HepG2 (cell line): ENCODE results near the gene POLH. TPM values are rescaled to one million over a fixed set of nuclear protein-coding genes. Genes with fewer than 3 reads are reported as not detected.

Experiments
- AKNA ChIP-seq: sonication (generic); formaldehyde crosslinking; IDR thresholded peaks from 2 replicates; pipeline ENCODE4 v1.4.0; 2020; ENCODE audit warnings: missing genetic modification reagents, borderline replicate concordance
- DDIT3 ChIP-seq: sonication (generic); formaldehyde crosslinking; IDR thresholded peaks from 2 replicates; pipeline ENCODE4 v1.4.0; 2020; ENCODE audit warnings: mild to moderate bottlenecking, missing genetic modification reagents
- ERF ChIP-seq: IDR thresholded peaks from 2 replicates; pipeline ENCODE4 v1.6.1; 2018; ENCODE audit warnings: missing biosample characterization, missing genetic modification reagents
- KDM1A ChIP-seq: IDR thresholded peaks from 2 replicates; pipeline ENCODE4 v1.6.1; 2016; ENCODE audit warnings: missing compliant biosample characterization
- LCORL ChIP-seq, 2 experiments: fragments of 450-650 bp in 1 of 2; sonication (generic) in 1 of 2; formaldehyde crosslinking in 1 of 2; IDR thresholded peaks; 2 replicates each; pipeline versions ENCODE4 v1.5.0 to v1.6.1; 2017 to 2020; ENCODE audit warnings: antibody characterized with exemption in 1 of 2, missing genetic modification reagents in 1 of 2
- NFKB2 ChIP-seq: sonication (generic); formaldehyde crosslinking; IDR thresholded peaks from 2 replicates; pipeline ENCODE4 v1.4.0; 2020; ENCODE audit warnings: missing genetic modification reagents, borderline replicate concordance
- PTBP1 ChIP-seq: fragments of 200-400 bp; formaldehyde crosslinking; IDR thresholded peaks from 2 replicates; pipeline ENCODE4 v1.6.1; 2018; ENCODE audit warnings: low read length, low read depth; ENCODE audit not compliant: poor library complexity, severe bottlenecking
- RNF219 ChIP-seq: sonication (generic); formaldehyde crosslinking; IDR thresholded peaks from 2 replicates; pipeline ENCODE4 v1.5.0; 2020; ENCODE audit warnings: mild to moderate bottlenecking, missing genetic modification reagents
- SATB2 ChIP-seq: sonication (generic); formaldehyde crosslinking; IDR thresholded peaks from 2 replicates; pipeline ENCODE4 v1.5.0; 2020; ENCODE audit warnings: missing genetic modification reagents
- SP4 ChIP-seq: sonication (generic); formaldehyde crosslinking; IDR thresholded peaks from 2 replicates; pipeline ENCODE4 v1.8.1; 2023; ENCODE audit warnings: mild to moderate bottlenecking, missing genetic modification reagents
- ZBTB1 ChIP-seq: sonication (generic); formaldehyde crosslinking; IDR thresholded peaks from 2 replicates; pipeline ENCODE4 v1.4.0; 2020; ENCODE audit warnings: missing genetic modification reagents, borderline replicate concordance
- ZNF280B ChIP-seq: sonication (generic); formaldehyde crosslinking; IDR thresholded peaks from 2 replicates; pipeline ENCODE4 v1.5.0; 2020; ENCODE audit warnings: missing genetic modification reagents, mild to moderate bottlenecking, borderline replicate concordance
- polyA plus RNA-seq, 8 experiments: library from polyadenylated mRNA; depleted of rRNA in 3 of 8; stranded (reverse) in 7 of 8; unstranded in 1 of 8; fragments of >200 nt; fragmentation: Illumina TruSeq in 4 of 8; extraction: Trizol in 4 of 8; gene quantifications; 2 replicates each; pipeline versions ENCODE4 v1.2.1 to v1.2.3, GENCODE V29; 2011 to 2016; ENCODE audit warnings: low read depth in 4 of 8, missing spikeins in 1 of 8, mixed read lengths in 1 of 8; ENCODE audit not compliant: insufficient read depth in 1 of 8
- total RNA-seq, 5 experiments: library from RNA; depleted of rRNA; stranded (reverse); fragments of >200 nt; fragmentation: Illumina TruSeq; extraction: Trizol; gene quantifications; 2 replicates each; pipeline ENCODE4 v1.2.3, GENCODE V29; 2016; ENCODE audit warnings: low read depth in 1 of 5
- TF ChIP-seq, protein P1 (sequence below): sonication (generic); formaldehyde crosslinking; IDR thresholded peaks from 2 replicates; pipeline ENCODE4 v1.4.0; 2020; ENCODE audit warnings: missing genetic modification reagents, borderline replicate concordance
- TF ChIP-seq, protein P2 (sequence below): sonication (generic); formaldehyde crosslinking; IDR thresholded peaks from 2 replicates; pipeline ENCODE4 v1.4.0; 2020; ENCODE audit warnings: missing genetic modification reagents

Gene POLH
- total and polyA plus RNA-seq, 2 of the 13 experiments (the other 11 are each of a cell fraction or from before 2014, with no cell fraction given), result 11.6 to 25.0 TPM

DNA sequence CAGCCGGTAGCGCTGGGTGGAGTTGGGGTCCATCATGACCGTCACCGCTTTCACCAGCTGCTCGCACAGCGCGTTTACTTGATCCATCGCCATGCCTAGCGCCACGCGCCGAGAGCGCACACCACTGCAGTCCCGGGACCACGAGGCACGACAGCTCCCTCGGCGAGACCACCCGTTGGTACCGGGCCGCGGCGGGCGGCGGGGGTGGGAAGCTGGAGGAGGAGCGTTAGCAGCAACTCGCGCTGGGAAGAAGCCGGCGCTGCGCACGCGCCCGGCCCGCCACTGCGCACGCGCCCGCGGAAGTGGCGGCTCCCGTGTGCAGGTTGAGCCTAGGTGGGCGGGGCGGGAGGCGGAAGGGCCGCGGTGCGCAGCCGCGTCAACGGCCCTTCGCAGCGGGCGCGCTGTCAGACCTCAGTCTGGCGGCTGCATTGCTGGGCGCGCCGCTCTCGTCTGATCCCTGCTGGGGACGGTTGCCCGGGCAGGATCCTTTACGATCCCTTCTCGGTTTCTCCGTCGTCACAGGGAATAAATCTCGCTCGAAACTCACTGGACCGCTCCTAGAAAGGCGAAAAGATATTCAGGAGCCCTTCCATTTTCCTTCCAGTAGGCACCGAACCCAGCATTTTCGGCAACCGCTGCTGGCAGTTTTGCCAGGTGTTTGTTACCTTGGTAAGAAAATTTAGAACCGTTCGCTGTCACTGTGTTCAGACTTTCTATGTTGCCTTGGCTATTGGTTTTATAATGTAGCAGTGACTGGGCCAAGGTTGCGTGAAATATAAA, at the start of gene POLH, which contains the start of gene XPO5 (continued):
- TF ChIP-seq ZNF280B (CRISPR knock-in tag), result peak; percentile 92
- TF ChIP-seq ERF (CRISPR knock-in tag), result peak; percentile 97
- TF ChIP-seq LCORL (IDR thresholded peaks at IDR 0.05), result no peak
- TF ChIP-seq LCORL (CRISPR knock-in tag; IDR thresholded peaks at IDR 0.05), result peak; percentile 81
- TF ChIP-seq SP4, result peak; percentile 96
- no peak for TF ChIP-seq ZBTB1 (CRISPR knock-in tag)
- TF ChIP-seq SATB2 (CRISPR knock-in tag), result peak; percentile 90
- TF ChIP-seq, protein P1, sequence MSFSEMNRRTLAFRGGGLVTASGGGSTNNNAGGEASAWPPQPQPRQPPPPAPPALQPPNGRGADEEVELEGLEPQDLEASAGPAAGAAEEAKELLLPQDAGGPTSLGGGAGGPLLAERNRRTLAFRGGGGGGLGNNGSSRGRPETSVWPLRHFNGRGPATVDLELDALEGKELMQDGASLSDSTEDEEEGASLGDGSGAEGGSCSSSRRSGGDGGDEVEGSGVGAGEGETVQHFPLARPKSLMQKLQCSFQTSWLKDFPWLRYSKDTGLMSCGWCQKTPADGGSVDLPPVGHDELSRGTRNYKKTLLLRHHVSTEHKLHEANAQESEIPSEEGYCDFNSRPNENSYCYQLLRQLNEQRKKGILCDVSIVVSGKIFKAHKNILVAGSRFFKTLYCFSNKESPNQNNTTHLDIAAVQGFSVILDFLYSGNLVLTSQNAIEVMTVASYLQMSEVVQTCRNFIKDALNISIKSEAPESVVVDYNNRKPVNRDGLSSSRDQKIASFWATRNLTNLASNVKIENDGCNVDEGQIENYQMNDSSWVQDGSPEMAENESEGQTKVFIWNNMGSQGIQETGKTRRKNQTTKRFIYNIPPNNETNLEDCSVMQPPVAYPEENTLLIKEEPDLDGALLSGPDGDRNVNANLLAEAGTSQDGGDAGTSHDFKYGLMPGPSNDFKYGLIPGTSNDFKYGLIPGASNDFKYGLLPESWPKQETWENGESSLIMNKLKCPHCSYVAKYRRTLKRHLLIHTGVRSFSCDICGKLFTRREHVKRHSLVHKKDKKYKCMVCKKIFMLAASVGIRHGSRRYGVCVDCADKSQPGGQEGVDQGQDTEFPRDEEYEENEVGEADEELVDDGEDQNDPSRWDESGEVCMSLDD (CRISPR knock-in tag), result peak; percentile 55; the same call in 1 of the 2 replicates
- TF ChIP-seq NFKB2 (CRISPR knock-in tag), result peak; percentile 95
- no peak for TF ChIP-seq DDIT3 (CRISPR knock-in tag)
- no peak for TF ChIP-seq PTBP1
- TF ChIP-seq AKNA (CRISPR knock-in tag), result peak; percentile 93
- TF ChIP-seq RNF219 (CRISPR knock-in tag), result no peak; the same call in 1 of the 2 replicates
- TF ChIP-seq, protein P2, sequence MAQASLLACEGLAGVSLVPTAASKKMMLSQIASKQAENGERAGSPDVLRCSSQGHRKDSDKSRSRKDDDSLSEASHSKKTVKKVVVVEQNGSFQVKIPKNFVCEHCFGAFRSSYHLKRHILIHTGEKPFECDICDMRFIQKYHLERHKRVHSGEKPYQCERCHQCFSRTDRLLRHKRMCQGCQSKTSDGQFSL (CRISPR knock-in tag), result peak; percentile 68
- no peak for TF ChIP-seq KDM1A
